A549 (cell line): ENCODE results near the gene COX10. TPM values are rescaled to one million over a fixed set of nuclear protein-coding genes. Genes with fewer than 3 reads are reported as not detected.
A peak's percentile ranks its signal among the peaks of the same experiment; 100 is the strongest.

Experiments
- ATAC-seq, 2 experiments: fragments of 200-7000 bp in 1 of 2; fragments of >200 bp in 1 of 2; cut with Nextera tagmentation in 1 of 2; cut with Tn5 transposase in 1 of 2; 3 replicates each; pipeline versions ENCODE4 v1.8.0 to v1.9.1; 2018 to 2020; ENCODE audit warnings: mild to moderate bottlenecking in 1 of 2, moderate library complexity in 1 of 2
- CTCF ChIA-PET: fragments of 300-600 bp; sonication (Branson Sonifier 250); formaldehyde crosslinking; extraction: SDS; loops from one replicate; lab custom pipeline; 2021; ENCODE audit warnings: antibody characterized with exemption, inconsistent platforms; lab: Yijun Ruan, JAX
- POLR2A ChIA-PET: fragments of 350-600 bp; formaldehyde crosslinking; extraction: SDS; loops from one replicate; lab custom pipeline; 2021; ENCODE audit warnings: antibody characterized with exemption, inconsistent platforms; lab: Yijun Ruan, JAX
- DNase-seq, 2 experiments: peaks; one replicate each; pipeline versions ENCODE4 v3.0.0 to v3.0.0-alpha.2; 2011 to 2016; ENCODE audit warnings: low read depth in 1 of 2, low spot score in 1 of 2
- FAIRE-seq: peaks from 2 replicates; lab custom pipeline; 2011; peaks lifted over from hg19 to GRCh38; lab: Jason Lieb, UNC
- H3K27ac ChIP-seq, 2 experiments: fragments of >200 bp; sonication (Bioruptor Twin); formaldehyde crosslinking; 3 replicates each; pipeline ENCODE4 v1.5.1; 2016 to 2017
- H3K4me1 ChIP-seq: fragments of >200 bp; sonication (Bioruptor Twin); formaldehyde crosslinking; 3 replicates; pipeline ENCODE4 v1.6.1; 2016
- H3K4me2 ChIP-seq: fragments of >200 bp; sonication (Bioruptor Twin); formaldehyde crosslinking; 3 replicates; pipeline ENCODE4 v1.6.1; 2016
- H3K4me3 ChIP-seq: fragments of >200 bp; sonication (Bioruptor Twin); formaldehyde crosslinking; 3 replicates; pipeline ENCODE4 v1.5.1; 2016
- H3K9me3 ChIP-seq: fragments of >200 bp; sonication (Bioruptor Twin); formaldehyde crosslinking; 3 replicates; pipeline ENCODE4 v1.6.1; 2016
- BHLHE40 ChIP-seq: IDR thresholded peaks from 2 replicates; pipeline ENCODE4 v1.6.1; 2012; ENCODE audit warnings: low read depth, low read length, inconsistent platforms
- CBX8 ChIP-seq: fragments of 200-600 bp; sonication (generic); IDR thresholded peaks from 2 replicates; pipeline ENCODE4 v1.6.1; 2016
- CHD2 ChIP-seq: fragments of 150-350 bp; IDR thresholded peaks from 2 replicates; pipeline ENCODE4 v1.6.1; 2014; ENCODE audit warnings: low read length; ENCODE audit not compliant: partially characterized antibody
- E2F6 ChIP-seq: IDR thresholded peaks from 2 replicates; pipeline ENCODE4 v1.6.1; 2012; ENCODE audit warnings: low read depth, borderline replicate concordance
- EHMT2 ChIP-seq: fragments of 200-600 bp; sonication (generic); IDR thresholded peaks from 2 replicates; pipeline ENCODE4 v1.6.1; 2016; ENCODE audit warnings: antibody characterized with exemption, low read depth, mild to moderate bottlenecking, moderate library complexity
- EP300 ChIP-seq, 2 experiments: fragments of >200 bp; sonication (Bioruptor Twin); formaldehyde crosslinking; IDR thresholded peaks; 2 replicates in 1 of 2; 3 replicates in 1 of 2; pipeline ENCODE4 v1.6.1; 2016 to 2017
- FOXS1 ChIP-seq: fragments of 250-450 bp; sonication (Bioruptor Pico); IDR thresholded peaks from 2 replicates; pipeline ENCODE4 v1.5.0; 2020; ENCODE audit warnings: mild to moderate bottlenecking, moderate library complexity
- GATA3 ChIP-seq: IDR thresholded peaks from 2 replicates; pipeline ENCODE4 v1.6.1; 2012; ENCODE audit warnings: borderline replicate concordance
- JUN ChIP-seq, 2 experiments: fragments of >200 bp; sonication (Bioruptor Twin); formaldehyde crosslinking; IDR thresholded peaks; 2 replicates in 1 of 2; 3 replicates in 1 of 2; pipeline ENCODE4 v1.6.1; 2016 to 2017
- KDM1A ChIP-seq: fragments of 200-600 bp; sonication (generic); IDR thresholded peaks from 2 replicates; pipeline ENCODE4 v1.6.1; 2016; ENCODE audit warnings: low read depth, mild to moderate bottlenecking
- MAX ChIP-seq: IDR thresholded peaks from 2 replicates; pipeline ENCODE4 v1.6.1; 2012
- MYC ChIP-seq: IDR thresholded peaks from 2 replicates; pipeline ENCODE4 v1.6.1; 2012; ENCODE audit warnings: mild to moderate bottlenecking, inconsistent platforms, low read length, improper control_type of control experiment, borderline replicate concordance
- NFE2L2 ChIP-seq: fragments of 150-350 bp; conservative IDR thresholded peaks from 2 replicates; pipeline ENCODE4 v1.6.1; 2014; ENCODE audit warnings: low read length
- NR3C1 ChIP-seq: fragments of >200 bp; sonication (Bioruptor Twin); formaldehyde crosslinking; IDR thresholded peaks from 3 replicates; pipeline ENCODE4 v1.6.1; 2017
- PBX3 ChIP-seq: IDR thresholded peaks from 2 replicates; pipeline ENCODE4 v1.6.1; 2012
- PHF8 ChIP-seq: fragments of 200-600 bp; sonication (generic); IDR thresholded peaks from 2 replicates; pipeline ENCODE4 v1.6.1; 2016; ENCODE audit warnings: low read depth, mild to moderate bottlenecking, antibody characterized with exemption, moderate library complexity, borderline replicate concordance
- POLR2A ChIP-seq: IDR thresholded peaks from 2 replicates; pipeline ENCODE4 v1.6.1; 2012; ENCODE audit warnings: mild to moderate bottlenecking, low read length
- RARB ChIP-seq: fragments of 250-450 bp; sonication (Bioruptor Pico); IDR thresholded peaks from 2 replicates; pipeline ENCODE4 v1.8.0; 2021; ENCODE audit warnings: mild to moderate bottlenecking, moderate library complexity
- RFX5 ChIP-seq: fragments of 450-650 bp; IDR thresholded peaks from 2 replicates; pipeline ENCODE4 v1.7.1; 2014; ENCODE audit warnings: antibody characterized with exemption, mild to moderate bottlenecking, moderate library complexity
- SREBF2 ChIP-seq: fragments of 450-650 bp; IDR thresholded peaks from 2 replicates; pipeline ENCODE4 v1.6.1; 2014; ENCODE audit warnings: mild to moderate bottlenecking, moderate library complexity
- ZC3H11A ChIP-seq: fragments of 450-650 bp; IDR thresholded peaks from 2 replicates; pipeline ENCODE4 v1.6.1; 2014; ENCODE audit warnings: antibody characterized with exemption, mild to moderate bottlenecking
- ZSCAN20 ChIP-seq: fragments of 250-450 bp; sonication (Bioruptor Pico); IDR thresholded peaks from 2 replicates; pipeline ENCODE4 v1.8.0; 2022; ENCODE audit warnings: mild to moderate bottlenecking, moderate library complexity
- WGBS: methylation state at CpG from one replicate; pipeline ENCODE4 v1.1.6; 2017; ENCODE audit errors: missing lambda C conversion rate; 5-methylcytosine and 5-hydroxymethylcytosine counted together
- polyA plus RNA-seq, 4 experiments: library from polyadenylated mRNA; depleted of rRNA in 3 of 4; stranded (reverse); fragments of >200 nt; fragmentation: RNase III in 1 of 4; extraction: RNeasy Plus Mini Kit Qiagen cat#74134 plus additional on column Dnase treatment in 1 of 4; gene quantifications; 2 replicates in 3 of 4; 3 replicates in 1 of 4; pipeline ENCODE4 v1.2.3, GENCODE V29; 2011 to 2017
- TF ChIP-seq, protein P1 (sequence below): fragments of 200-600 bp; sonication (generic); IDR thresholded peaks from 2 replicates; pipeline ENCODE4 v1.6.1; 2016; ENCODE audit warnings: antibody characterized with exemption, mild to moderate bottlenecking, moderate library complexity
- TF ChIP-seq, protein P2 (sequence below): fragments of 150-350 bp; IDR thresholded peaks from 2 replicates; pipeline ENCODE4 v1.6.1; 2014; ENCODE audit warnings: low read depth, mild to moderate bottlenecking, low read length

COX10 gene
- polyA plus RNA-seq, 2 of the 4 experiments (the other 2 are of a cell fraction) = 15.1 to 25.8 TPM

DNA sequence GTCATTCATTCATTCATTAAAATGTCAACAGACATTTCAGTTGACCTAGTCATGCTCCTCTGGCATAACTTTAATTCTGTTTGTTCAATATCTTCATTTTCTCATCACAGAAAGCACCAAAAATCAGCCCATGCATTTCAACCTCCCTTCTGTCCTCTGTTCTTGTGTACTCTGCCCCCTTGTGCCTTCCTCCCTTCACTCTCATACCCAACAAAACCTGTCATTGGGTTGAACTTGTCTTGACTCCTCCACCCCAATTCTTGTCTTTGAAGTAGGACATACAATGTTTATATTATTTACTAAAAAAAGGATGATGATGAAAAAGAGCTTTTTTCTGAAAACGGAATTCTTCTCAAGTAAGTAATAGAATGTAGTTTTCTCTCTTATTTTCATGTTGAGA is 43.8 kb downstream of the COX10 start (continued):
- TF ChIP-seq EP300 (IDR thresholded peaks at IDR 0.05) = no peak

GRCh38 chr17:14116263-14117024 is 47.1 kb downstream of the COX10 start:
- ChIA-PET CTCF (no interaction called here), POLR2A (no interaction called here)
- Histone ChIP-seq H3K4me1 (no peaks in the 10 kb centered on the region), H3K4me3 (no peak overlapping the region), H3K4me2 (no peak overlapping the region), H3K9me3 (no peaks in the 10 kb centered on the region), H3K27ac (no peak overlapping the region)
- DNase-seq (no peak), ATAC-seq (no peak; a peak in 1 of 6 replicates), FAIRE-seq (peak; percentile 43)
- WGBS = 87% methylated on average over 4 of the region's 4 CpGs
- TF ChIP-seq ZSCAN20 (CRISPR knock-in tag) = no peak
- no peak for TF ChIP-seq CBX8
- no peak for TF ChIP-seq NR3C1
- TF ChIP-seq GATA3 = no peak
- no peak for TF ChIP-seq MAX
- TF ChIP-seq PHF8 = no peak
- TF ChIP-seq, protein P1, sequence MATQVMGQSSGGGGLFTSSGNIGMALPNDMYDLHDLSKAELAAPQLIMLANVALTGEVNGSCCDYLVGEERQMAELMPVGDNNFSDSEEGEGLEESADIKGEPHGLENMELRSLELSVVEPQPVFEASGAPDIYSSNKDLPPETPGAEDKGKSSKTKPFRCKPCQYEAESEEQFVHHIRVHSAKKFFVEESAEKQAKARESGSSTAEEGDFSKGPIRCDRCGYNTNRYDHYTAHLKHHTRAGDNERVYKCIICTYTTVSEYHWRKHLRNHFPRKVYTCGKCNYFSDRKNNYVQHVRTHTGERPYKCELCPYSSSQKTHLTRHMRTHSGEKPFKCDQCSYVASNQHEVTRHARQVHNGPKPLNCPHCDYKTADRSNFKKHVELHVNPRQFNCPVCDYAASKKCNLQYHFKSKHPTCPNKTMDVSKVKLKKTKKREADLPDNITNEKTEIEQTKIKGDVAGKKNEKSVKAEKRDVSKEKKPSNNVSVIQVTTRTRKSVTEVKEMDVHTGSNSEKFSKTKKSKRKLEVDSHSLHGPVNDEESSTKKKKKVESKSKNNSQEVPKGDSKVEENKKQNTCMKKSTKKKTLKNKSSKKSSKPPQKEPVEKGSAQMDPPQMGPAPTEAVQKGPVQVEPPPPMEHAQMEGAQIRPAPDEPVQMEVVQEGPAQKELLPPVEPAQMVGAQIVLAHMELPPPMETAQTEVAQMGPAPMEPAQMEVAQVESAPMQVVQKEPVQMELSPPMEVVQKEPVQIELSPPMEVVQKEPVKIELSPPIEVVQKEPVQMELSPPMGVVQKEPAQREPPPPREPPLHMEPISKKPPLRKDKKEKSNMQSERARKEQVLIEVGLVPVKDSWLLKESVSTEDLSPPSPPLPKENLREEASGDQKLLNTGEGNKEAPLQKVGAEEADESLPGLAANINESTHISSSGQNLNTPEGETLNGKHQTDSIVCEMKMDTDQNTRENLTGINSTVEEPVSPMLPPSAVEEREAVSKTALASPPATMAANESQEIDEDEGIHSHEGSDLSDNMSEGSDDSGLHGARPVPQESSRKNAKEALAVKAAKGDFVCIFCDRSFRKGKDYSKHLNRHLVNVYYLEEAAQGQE = no peak
- TF ChIP-seq FOXS1 (CRISPR knock-in tag) = no peak
- no peak for TF ChIP-seq SREBF2
- no peak for TF ChIP-seq POLR2A

DNA sequence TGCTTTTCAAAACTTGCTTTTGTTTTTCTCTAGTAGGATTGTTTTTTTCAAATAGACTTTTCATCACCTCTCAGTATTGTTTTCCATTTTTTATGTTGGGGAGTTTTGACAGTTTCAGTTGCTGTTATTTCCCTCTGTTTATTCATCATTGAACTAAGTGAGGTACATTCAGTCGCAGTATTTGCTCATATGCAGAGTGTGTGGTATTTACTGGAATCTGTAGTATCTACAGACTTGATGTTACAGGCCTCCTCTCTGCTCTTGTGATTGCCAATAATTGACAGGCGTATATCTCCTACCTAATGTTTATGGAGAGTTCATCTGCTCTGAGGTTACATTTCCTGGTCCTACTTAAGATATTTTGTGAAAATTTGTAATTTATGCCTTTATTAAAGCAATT is 49.6 kb downstream of the COX10 start:
- FAIRE-seq = no peak
- CTCF ChIA-PET = no interaction called here
- no peak for DNase-seq
- Histone ChIP-seq H3K4me1 (no peaks in the 10 kb centered on the region), H3K9me3 (no peaks in the 10 kb centered on the region), H3K4me2 (no peak overlapping the region), H3K27ac (no peak overlapping the region), H3K4me3 (no peak overlapping the region)
- no peak for TF ChIP-seq JUN (IDR thresholded peaks at IDR 0.05)
- TF ChIP-seq RARB (CRISPR knock-in tag) = no peak
- no peak for TF ChIP-seq PBX3
- TF ChIP-seq MYC = no peak
- no peak for TF ChIP-seq BHLHE40
- TF ChIP-seq MAX = no peak
- no peak for TF ChIP-seq POLR2A
- TF ChIP-seq E2F6 = no peak
- no peak for TF ChIP-seq EHMT2
- TF ChIP-seq FOXS1 (CRISPR knock-in tag) = no peak
- TF ChIP-seq ZC3H11A = no peak
- no peak for TF ChIP-seq RFX5
- TF ChIP-seq, protein P2, sequence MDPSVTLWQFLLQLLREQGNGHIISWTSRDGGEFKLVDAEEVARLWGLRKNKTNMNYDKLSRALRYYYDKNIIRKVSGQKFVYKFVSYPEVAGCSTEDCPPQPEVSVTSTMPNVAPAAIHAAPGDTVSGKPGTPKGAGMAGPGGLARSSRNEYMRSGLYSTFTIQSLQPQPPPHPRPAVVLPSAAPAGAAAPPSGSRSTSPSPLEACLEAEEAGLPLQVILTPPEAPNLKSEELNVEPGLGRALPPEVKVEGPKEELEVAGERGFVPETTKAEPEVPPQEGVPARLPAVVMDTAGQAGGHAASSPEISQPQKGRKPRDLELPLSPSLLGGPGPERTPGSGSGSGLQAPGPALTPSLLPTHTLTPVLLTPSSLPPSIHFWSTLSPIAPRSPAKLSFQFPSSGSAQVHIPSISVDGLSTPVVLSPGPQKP = no peak
- no peak for TF ChIP-seq CHD2
- TF ChIP-seq NFE2L2 = no peak
- TF ChIP-seq KDM1A = no peak
- POLR2A ChIA-PET = no interaction called here
- WGBS = 90% methylated on average over 2 of the region's 2 CpGs
- ATAC-seq = no peak
